Dermis lymphatic vessel endothelial cell (primary cell): ENCODE data around the gene ASXL1. TPM values are rescaled to one million over a fixed set of nuclear protein-coding genes. Genes with fewer than 3 reads are reported as not detected.

Experiments used
- total RNA-seq: library from RNA; depleted of rRNA; stranded (reverse); fragments of >200 nt; gene quantifications from 2 replicates; pipeline ENCODE4 v1.2.1, GENCODE V29; 2014

The ASXL1 gene
- total RNA-seq, result 39.1 and 39.3 TPM in 2 replicates

DNA sequence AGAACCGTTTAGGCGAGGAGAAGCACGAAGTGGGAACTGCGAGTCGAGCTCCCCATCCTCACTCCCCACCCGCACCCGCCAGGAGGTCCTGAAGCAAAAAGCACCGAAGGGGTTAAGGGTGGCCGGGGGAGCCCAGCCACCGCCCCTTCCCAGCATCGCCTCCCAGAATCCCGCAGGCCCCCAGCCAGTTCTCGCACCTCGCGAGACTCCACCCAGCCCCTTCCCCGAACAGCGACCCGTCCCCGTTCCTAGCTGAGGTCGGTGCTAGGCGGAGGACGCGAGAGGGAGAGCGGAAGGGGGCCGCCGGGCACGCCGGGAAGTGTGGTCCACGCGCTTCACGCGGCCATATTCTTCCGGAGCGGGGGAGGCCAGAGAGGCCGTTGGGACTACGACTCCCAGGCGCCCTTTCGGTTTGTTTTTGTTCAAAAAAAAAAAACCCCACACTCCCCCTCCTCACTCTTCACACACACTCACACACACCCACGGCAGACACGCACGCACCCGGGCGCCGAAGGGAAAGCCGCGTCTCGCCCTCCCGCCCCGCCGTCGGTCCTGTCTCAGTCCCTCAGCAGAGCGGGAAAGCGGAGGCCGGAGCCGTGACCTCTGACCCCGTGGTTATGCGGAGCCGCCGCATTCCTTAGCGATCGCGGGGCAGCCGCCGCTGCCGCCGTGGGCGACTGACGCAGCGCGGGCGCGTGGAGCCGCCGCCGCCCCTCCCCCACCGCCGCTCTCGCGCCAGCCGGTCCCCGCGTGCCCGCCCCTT is at the start of gene ASXL1:
Gene ASXL1 (plus strand): TSS at position 463 of the 763 bp plus-strand sequence. CDS start 445 bp downstream, outside the sequence.

Other genes with a start within 250 kb of the ASXL1 start
- gene TM9SF4, start 248.6 kb upstream of the ASXL1 start, total RNA-seq, result 22.2 and 24.9 TPM in 2 replicates
- 2.2 and 2.4 TPM in 2 replicates for gene PLAGL2, start 150.6 kb upstream of the ASXL1 start, total RNA-seq
- gene POFUT1, start 150.5 kb upstream of the ASXL1 start, total RNA-seq, result 33.6 and 34.9 TPM in 2 replicates
- gene KIF3B, start 80.7 kb upstream of the ASXL1 start, total RNA-seq, result 26.1 and 37.0 TPM in 2 replicates
- 7.0 and 14.0 TPM in 2 replicates for gene NOL4L, start 227.0 kb downstream of the ASXL1 start, total RNA-seq